Measurements from ENCODE around the gene GGACT.

The GGACT gene

GRCh38 chr13:100552755-100553154 lies 35.8 kb downstream of the GGACT start:
- FAIRE-seq (no peak), DNase-seq (ENCODE audit: insufficient read length, low spot score) (no peak)
- TF ChIP-seq, protein P1, sequence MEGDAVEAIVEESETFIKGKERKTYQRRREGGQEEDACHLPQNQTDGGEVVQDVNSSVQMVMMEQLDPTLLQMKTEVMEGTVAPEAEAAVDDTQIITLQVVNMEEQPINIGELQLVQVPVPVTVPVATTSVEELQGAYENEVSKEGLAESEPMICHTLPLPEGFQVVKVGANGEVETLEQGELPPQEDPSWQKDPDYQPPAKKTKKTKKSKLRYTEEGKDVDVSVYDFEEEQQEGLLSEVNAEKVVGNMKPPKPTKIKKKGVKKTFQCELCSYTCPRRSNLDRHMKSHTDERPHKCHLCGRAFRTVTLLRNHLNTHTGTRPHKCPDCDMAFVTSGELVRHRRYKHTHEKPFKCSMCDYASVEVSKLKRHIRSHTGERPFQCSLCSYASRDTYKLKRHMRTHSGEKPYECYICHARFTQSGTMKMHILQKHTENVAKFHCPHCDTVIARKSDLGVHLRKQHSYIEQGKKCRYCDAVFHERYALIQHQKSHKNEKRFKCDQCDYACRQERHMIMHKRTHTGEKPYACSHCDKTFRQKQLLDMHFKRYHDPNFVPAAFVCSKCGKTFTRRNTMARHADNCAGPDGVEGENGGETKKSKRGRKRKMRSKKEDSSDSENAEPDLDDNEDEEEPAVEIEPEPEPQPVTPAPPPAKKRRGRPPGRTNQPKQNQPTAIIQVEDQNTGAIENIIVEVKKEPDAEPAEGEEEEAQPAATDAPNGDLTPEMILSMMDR (IDR thresholded peaks at IDR 0.05; ENCODE audit: insufficient read depth, missing control alignments), result no peak

DNA sequence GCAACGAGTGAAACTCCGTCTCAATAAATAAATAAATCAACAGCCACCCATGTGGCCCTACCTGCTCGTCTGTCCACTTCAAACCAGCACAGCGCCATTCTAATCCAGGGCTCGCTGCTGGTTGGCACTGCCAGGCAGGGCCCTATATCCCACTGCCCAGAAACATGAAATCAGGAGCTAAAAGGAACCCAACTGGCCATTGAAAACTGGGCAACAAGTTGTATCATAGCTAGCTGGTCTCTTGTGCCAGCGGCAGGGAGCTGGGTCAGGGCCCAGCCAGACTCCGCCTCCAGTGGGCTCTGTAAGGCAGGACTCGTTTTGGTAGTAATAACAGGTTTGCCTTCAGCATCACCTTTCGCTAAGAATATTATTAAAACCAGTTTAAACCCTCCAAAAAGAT lies 39.3 kb downstream of the GGACT start:
- no peak for FAIRE-seq
- TF ChIP-seq, protein P1 (IDR thresholded peaks at IDR 0.05; ENCODE audit: insufficient read depth, missing control alignments), result no peak
- DNase-seq (ENCODE audit: insufficient read length, low spot score), result no peak

- TF ChIP-seq, protein P1 (IDR thresholded peaks at IDR 0.05; ENCODE audit: insufficient read depth, missing control alignments), result no peak
- DNase-seq (ENCODE audit: insufficient read length, low spot score), result no peak
- no peak for FAIRE-seq
Observed at GRCh38 chr13:100547791-100548201, 40.8 kb downstream of the GGACT start.

GRCh38 chr13:100546713-100547405 lies 41.7 kb downstream of the GGACT start:
- DNase-seq (ENCODE audit: insufficient read length, low spot score), result no peak
- FAIRE-seq, result no peak
- TF ChIP-seq, protein P1 (IDR thresholded peaks at IDR 0.05; ENCODE audit: insufficient read depth, missing control alignments), result no peak

DNA sequence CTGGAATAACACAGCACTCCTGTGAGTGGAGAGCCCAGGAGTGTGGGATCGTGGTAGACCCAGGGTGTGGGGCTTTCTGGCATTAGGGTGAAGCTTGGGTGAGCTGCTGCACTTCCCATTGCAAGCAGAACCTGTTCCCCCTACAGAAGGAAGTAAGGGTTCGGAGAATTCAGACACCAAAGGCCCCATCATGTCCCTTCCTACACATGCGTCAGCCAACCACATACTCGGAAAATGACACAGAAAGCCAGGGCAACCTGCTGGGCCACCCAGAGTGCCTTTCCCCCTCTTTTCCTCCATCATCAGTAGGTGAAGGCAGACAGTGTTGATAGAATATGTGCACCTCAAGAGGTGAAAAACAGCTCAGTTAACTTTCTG lies 42.9 kb downstream of the GGACT start:
- DNase-seq (ENCODE audit: insufficient read length, low spot score) (no peak), FAIRE-seq (no peak)
- TF ChIP-seq, protein P1 (IDR thresholded peaks at IDR 0.05; ENCODE audit: insufficient read depth, missing control alignments), result no peak

DNA sequence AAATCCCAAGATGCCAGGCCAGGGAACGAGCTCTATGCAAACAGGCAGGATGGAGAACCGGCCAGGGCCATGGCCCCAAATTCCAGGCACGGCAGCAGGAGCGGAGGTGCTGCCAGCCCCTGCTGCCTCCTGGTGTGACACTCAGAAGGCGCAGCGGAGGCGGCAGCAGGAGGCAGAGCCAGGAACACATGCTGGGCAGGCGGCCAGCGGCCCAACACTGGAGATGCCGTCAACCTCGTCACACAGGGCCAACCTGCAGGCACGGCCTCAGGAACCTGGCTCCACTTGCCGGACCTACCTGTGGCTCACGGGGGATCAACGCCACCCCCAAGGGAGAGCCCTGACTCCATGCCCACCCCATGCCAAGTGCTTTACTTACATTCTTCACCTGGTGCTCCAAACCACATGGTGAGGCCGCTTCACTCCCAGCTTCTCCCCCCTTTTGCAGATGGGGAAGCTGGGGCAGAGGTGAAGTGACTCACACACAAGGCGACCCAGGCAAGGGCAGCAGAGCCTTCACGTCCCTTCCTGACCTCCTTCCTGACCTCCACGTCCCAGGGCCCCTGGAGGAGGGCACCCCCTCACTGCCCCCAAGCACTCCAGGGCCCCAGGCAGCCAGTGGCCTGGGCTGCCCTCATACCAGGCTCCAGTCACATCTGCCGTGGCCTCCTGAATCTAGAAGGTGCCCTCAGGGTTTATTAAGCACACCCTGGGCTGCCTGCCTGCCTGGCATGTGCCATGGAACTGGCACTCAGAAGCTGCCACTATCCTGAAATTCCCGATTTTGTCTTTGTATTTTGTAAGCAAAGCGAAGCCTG lies 43.5 kb downstream of the GGACT start:
- TF ChIP-seq, protein P1 (IDR thresholded peaks at IDR 0.05; ENCODE audit: insufficient read depth, missing control alignments), result no peak
- FAIRE-seq (no peak), DNase-seq (ENCODE audit: insufficient read length, low spot score) (no peak)

Measured in D721Med (cell line).